HepG2 (cell line): ENCODE data around the gene CCN2. TPM values are rescaled to one million over a fixed set of nuclear protein-coding genes. Genes with fewer than 3 reads are reported as not detected.

ENCODE experiments used
- ATRX ChIP-seq: sonication (generic); formaldehyde crosslinking; IDR thresholded peaks from 2 replicates; pipeline ENCODE4 v1.4.0; 2020; ENCODE audit warnings: missing genetic modification reagents, borderline replicate concordance
- CAMTA2 ChIP-seq: sonication (generic); formaldehyde crosslinking; IDR thresholded peaks from 2 replicates; pipeline ENCODE4 v1.4.0; 2020; ENCODE audit warnings: mild to moderate bottlenecking, missing genetic modification reagents, borderline replicate concordance
- CHD2 ChIP-seq: IDR thresholded peaks from 2 replicates; pipeline ENCODE4 v1.6.1; 2011; ENCODE audit warnings: low read depth, low read length, improper control_type of control experiment
- CREB1 ChIP-seq, 2 experiments: fragments of 450-650 bp in 1 of 2; IDR thresholded peaks; 2 replicates each; pipeline ENCODE4 v1.6.1; 2016 to 2017; ENCODE audit warnings: control low read depth in 1 of 2, mild to moderate bottlenecking in 1 of 2, missing compliant biosample characterization in 1 of 2, missing genetic modification characterization in 1 of 2
- FOXA1 ChIP-seq, 2 experiments: fragments of 450-650 bp in 1 of 2; sonication (generic) in 1 of 2; formaldehyde crosslinking in 1 of 2; IDR thresholded peaks; 2 replicates each; pipeline versions ENCODE4 v1.4.0 to v1.6.1; 2016 to 2020; ENCODE audit warnings: missing genetic modification reagents in 1 of 2
- HNF4G ChIP-seq, 2 experiments: sonication (generic) in 1 of 2; formaldehyde crosslinking in 1 of 2; IDR thresholded peaks; 2 replicates each; pipeline versions ENCODE4 v1.4.0 to v1.6.1; 2011 to 2020; ENCODE audit warnings: borderline replicate concordance in 2 of 2, low read depth in 2 of 2, mild to moderate bottlenecking in 2 of 2, low read length in 1 of 2, missing genetic modification reagents in 1 of 2, moderate library complexity in 1 of 2
- JDP2 ChIP-seq: sonication (generic); formaldehyde crosslinking; IDR thresholded peaks from 2 replicates; pipeline ENCODE4 v1.8.1; 2022; ENCODE audit warnings: missing genetic modification reagents, borderline replicate concordance
- KAT8 ChIP-seq: IDR thresholded peaks from 2 replicates; pipeline ENCODE4 v1.6.1; 2016; ENCODE audit warnings: missing genetic modification reagents, missing compliant biosample characterization
- PHF21A ChIP-seq: sonication (generic); formaldehyde crosslinking; IDR thresholded peaks from 2 replicates; pipeline ENCODE4 v1.5.0; 2020; ENCODE audit warnings: mild to moderate bottlenecking, missing genetic modification reagents
- PHF8 ChIP-seq: sonication (generic); formaldehyde crosslinking; IDR thresholded peaks from 2 replicates; pipeline ENCODE4 v1.5.0; 2020; ENCODE audit warnings: missing genetic modification reagents
- POLR2AphosphoS2 ChIP-seq: IDR thresholded peaks from 2 replicates; pipeline ENCODE4 v1.6.1; 2011; ENCODE audit warnings: low read depth, low read length, improper control_type of control experiment
- RCOR2 ChIP-seq: IDR thresholded peaks from 2 replicates; pipeline ENCODE4 v1.6.1; 2016; ENCODE audit warnings: missing biosample characterization, missing genetic modification reagents
- REL ChIP-seq: sonication (generic); formaldehyde crosslinking; conservative IDR thresholded peaks from 2 replicates; pipeline ENCODE4 v1.8.0; 2022; ENCODE audit warnings: mild to moderate bottlenecking, missing genetic modification reagents, moderate library complexity
- RXRA ChIP-seq: sonication (generic); formaldehyde crosslinking; IDR thresholded peaks from 2 replicates; pipeline ENCODE4 v1.5.1; 2020; ENCODE audit warnings: missing genetic modification reagents
- ZNF577 ChIP-seq: sonication (generic); formaldehyde crosslinking; IDR thresholded peaks from 2 replicates; pipeline ENCODE4 v1.4.0; 2020; ENCODE audit warnings: mild to moderate bottlenecking, low read depth, missing genetic modification reagents, borderline replicate concordance
- ZNF607 ChIP-seq: sonication (generic); formaldehyde crosslinking; IDR thresholded peaks from 2 replicates; pipeline ENCODE4 v1.5.1; 2020; ENCODE audit warnings: missing genetic modification reagents, mild to moderate bottlenecking, borderline replicate concordance
- ZNF768 ChIP-seq: sonication (generic); formaldehyde crosslinking; IDR thresholded peaks from 2 replicates; pipeline ENCODE4 v1.4.0; 2020; ENCODE audit warnings: missing genetic modification reagents
- polyA plus RNA-seq, 8 experiments: library from polyadenylated mRNA; depleted of rRNA in 3 of 8; stranded (reverse) in 7 of 8; unstranded in 1 of 8; fragments of >200 nt; fragmentation: Illumina TruSeq in 4 of 8; extraction: Trizol in 4 of 8; gene quantifications; 2 replicates each; pipeline versions ENCODE4 v1.2.1 to v1.2.3, GENCODE V29; 2011 to 2016; ENCODE audit warnings: low read depth in 4 of 8, missing spikeins in 1 of 8, mixed read lengths in 1 of 8; ENCODE audit not compliant: insufficient read depth in 1 of 8
- total RNA-seq, 5 experiments: library from RNA; depleted of rRNA; stranded (reverse); fragments of >200 nt; fragmentation: Illumina TruSeq; extraction: Trizol; gene quantifications; 2 replicates each; pipeline ENCODE4 v1.2.3, GENCODE V29; 2016; ENCODE audit warnings: low read depth in 1 of 5
- TF ChIP-seq, protein P1 (sequence below): sonication (generic); formaldehyde crosslinking; IDR thresholded peaks from 2 replicates; pipeline ENCODE4 v1.4.0; 2020; ENCODE audit warnings: missing genetic modification reagents
- TF ChIP-seq, protein P2 (sequence below): sonication (generic); formaldehyde crosslinking; IDR thresholded peaks from 2 replicates; pipeline ENCODE4 v1.5.0; 2020; ENCODE audit warnings: missing genetic modification reagents
- TF ChIP-seq, protein P3 (sequence below): sonication (generic); formaldehyde crosslinking; IDR thresholded peaks from 2 replicates; pipeline ENCODE4 v1.4.0; 2020; ENCODE audit warnings: missing genetic modification reagents
- TF ChIP-seq, protein P4 (sequence below): sonication (generic); formaldehyde crosslinking; IDR thresholded peaks from 2 replicates; pipeline ENCODE4 v1.4.0; 2020; ENCODE audit warnings: mild to moderate bottlenecking, missing genetic modification reagents

CCN2 gene
- total and polyA plus RNA-seq, 2 of the 13 experiments (the other 11 are each of a cell fraction or from before 2014, with no cell fraction given): 34.7 to 316 TPM

DNA sequence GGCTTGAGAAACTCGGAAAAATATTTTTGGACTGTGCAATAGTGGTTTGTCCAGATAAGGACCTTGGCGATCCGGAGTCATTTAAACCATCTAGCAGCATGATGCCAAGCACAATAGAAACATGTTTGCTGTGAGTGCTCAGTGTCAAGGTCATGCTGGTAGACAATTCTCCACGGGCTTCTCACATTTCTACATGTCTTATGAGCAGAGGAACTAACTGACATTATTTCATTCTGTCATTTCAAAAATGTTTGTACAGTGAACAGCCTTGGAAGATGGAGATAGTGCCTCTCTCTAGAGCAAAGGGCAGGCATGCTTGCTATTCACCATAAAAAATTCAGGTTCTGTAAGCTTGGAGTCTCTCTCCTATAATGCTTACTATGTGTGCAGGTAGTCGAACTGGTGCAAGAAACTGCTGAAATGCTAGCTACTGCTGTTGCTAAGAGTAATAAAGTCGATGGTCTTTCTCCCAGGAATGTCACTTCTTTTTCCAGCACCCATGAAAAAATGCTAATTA lies 25.4 kb upstream of the CCN2 start (continued):
- TF ChIP-seq, protein P1, sequence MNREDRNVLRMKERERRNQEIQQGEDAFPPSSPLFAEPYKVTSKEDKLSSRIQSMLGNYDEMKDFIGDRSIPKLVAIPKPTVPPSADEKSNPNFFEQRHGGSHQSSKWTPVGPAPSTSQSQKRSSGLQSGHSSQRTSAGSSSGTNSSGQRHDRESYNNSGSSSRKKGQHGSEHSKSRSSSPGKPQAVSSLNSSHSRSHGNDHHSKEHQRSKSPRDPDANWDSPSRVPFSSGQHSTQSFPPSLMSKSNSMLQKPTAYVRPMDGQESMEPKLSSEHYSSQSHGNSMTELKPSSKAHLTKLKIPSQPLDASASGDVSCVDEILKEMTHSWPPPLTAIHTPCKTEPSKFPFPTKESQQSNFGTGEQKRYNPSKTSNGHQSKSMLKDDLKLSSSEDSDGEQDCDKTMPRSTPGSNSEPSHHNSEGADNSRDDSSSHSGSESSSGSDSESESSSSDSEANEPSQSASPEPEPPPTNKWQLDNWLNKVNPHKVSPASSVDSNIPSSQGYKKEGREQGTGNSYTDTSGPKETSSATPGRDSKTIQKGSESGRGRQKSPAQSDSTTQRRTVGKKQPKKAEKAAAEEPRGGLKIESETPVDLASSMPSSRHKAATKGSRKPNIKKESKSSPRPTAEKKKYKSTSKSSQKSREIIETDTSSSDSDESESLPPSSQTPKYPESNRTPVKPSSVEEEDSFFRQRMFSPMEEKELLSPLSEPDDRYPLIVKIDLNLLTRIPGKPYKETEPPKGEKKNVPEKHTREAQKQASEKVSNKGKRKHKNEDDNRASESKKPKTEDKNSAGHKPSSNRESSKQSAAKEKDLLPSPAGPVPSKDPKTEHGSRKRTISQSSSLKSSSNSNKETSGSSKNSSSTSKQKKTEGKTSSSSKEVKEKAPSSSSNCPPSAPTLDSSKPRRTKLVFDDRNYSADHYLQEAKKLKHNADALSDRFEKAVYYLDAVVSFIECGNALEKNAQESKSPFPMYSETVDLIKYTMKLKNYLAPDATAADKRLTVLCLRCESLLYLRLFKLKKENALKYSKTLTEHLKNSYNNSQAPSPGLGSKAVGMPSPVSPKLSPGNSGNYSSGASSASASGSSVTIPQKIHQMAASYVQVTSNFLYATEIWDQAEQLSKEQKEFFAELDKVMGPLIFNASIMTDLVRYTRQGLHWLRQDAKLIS (CRISPR knock-in tag): no peak
- TF ChIP-seq, protein P2, sequence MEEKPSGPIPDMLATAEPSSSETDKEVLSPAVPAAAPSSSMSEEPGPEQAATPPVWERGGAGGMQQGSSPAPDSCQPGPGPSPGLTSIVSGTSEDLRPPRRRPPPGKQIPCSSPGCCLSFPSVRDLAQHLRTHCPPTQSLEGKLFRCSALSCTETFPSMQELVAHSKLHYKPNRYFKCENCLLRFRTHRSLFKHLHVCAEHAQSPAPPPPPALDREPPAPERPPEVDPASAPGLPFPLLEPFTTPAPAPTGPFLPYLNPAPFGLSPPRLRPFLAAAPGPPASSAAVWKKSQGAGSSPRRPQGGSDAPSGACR (CRISPR knock-in tag): no peak
- TF ChIP-seq ZNF768 (CRISPR knock-in tag) (no peak), CREB1 (IDR thresholded peaks at IDR 0.05) (no peak), CREB1 (CRISPR knock-in tag; IDR thresholded peaks at IDR 0.05) (peak; percentile 54; the same call in 1 of the 2 replicates), ZNF577 (CRISPR knock-in tag) (no peak), ATRX (CRISPR knock-in tag) (no peak), RXRA (CRISPR knock-in tag) (no peak; the same call in 1 of the 2 replicates), HNF4G (IDR thresholded peaks at IDR 0.05; ENCODE audit: borderline replicate concordance, low read depth, low read length) (peak; percentile 83), HNF4G (CRISPR knock-in tag; IDR thresholded peaks at IDR 0.05; ENCODE audit: borderline replicate concordance, low read depth) (peak; percentile 80), CAMTA2 (CRISPR knock-in tag) (no peak), POLR2AphosphoS2 (no peak), FOXA1 (IDR thresholded peaks at IDR 0.05) (no peak), FOXA1 (CRISPR knock-in tag; IDR thresholded peaks at IDR 0.05) (peak; percentile 69), JDP2 (CRISPR knock-in tag) (no peak; the same call in 1 of the 2 replicates), KAT8 (CRISPR knock-in tag) (peak; percentile 66; the same call in 1 of the 2 replicates), PHF21A (CRISPR knock-in tag) (peak; percentile 84), RCOR2 (CRISPR knock-in tag) (peak; percentile 94), REL (no peak), ZNF607 (CRISPR knock-in tag) (peak; percentile 28; the same call in 1 of the 2 replicates), PHF8 (CRISPR knock-in tag) (no peak), CHD2 (no peak)
- TF ChIP-seq, protein P3, sequence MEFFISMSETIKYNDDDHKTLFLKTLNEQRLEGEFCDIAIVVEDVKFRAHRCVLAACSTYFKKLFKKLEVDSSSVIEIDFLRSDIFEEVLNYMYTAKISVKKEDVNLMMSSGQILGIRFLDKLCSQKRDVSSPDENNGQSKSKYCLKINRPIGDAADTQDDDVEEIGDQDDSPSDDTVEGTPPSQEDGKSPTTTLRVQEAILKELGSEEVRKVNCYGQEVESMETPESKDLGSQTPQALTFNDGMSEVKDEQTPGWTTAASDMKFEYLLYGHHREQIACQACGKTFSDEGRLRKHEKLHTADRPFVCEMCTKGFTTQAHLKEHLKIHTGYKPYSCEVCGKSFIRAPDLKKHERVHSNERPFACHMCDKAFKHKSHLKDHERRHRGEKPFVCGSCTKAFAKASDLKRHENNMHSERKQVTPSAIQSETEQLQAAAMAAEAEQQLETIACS: no peak
- TF ChIP-seq, protein P4, sequence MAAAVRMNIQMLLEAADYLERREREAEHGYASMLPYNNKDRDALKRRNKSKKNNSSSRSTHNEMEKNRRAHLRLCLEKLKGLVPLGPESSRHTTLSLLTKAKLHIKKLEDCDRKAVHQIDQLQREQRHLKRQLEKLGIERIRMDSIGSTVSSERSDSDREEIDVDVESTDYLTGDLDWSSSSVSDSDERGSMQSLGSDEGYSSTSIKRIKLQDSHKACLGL (CRISPR knock-in tag): no peak
